Astrocyte (in vitro differentiated cells and primary cell): ENCODE results near the gene C17orf113. TPM values are rescaled to one million over a fixed set of nuclear protein-coding genes. Genes with fewer than 3 reads are reported as not detected.

Experiments
- DNase-seq: peaks from one replicate; pipeline ENCODE4 v3.0.0-alpha.2; 2010; ENCODE audit warnings: low read depth
- FAIRE-seq: peaks from 2 replicates; lab custom pipeline; 2011; peaks lifted over from hg19 to GRCh38; lab: Jason Lieb, UNC
- H2AFZ ChIP-seq: 2 replicates; pipeline ENCODE4 v1.6.0; 2012; ENCODE audit warnings: low read depth, low read length, inconsistent platforms
- H3K27ac ChIP-seq: 2 replicates; pipeline ENCODE4 v1.5.1; 2011; ENCODE audit warnings: low read depth, low read length, inconsistent platforms
- H3K27me3 ChIP-seq: 2 replicates; pipeline ENCODE4 v1.6.0; 2011; ENCODE audit warnings: low read length, inconsistent platforms; ENCODE audit not compliant: insufficient read depth
- H3K36me3 ChIP-seq: 2 replicates; pipeline ENCODE4 v1.5.1; 2011; ENCODE audit warnings: low read length, inconsistent platforms; ENCODE audit not compliant: insufficient read depth
- H3K4me1 ChIP-seq: 2 replicates; pipeline ENCODE4 v1.5.1; 2011; ENCODE audit warnings: low read length, inconsistent platforms; ENCODE audit not compliant: insufficient read depth
- H3K4me2 ChIP-seq: 2 replicates; pipeline ENCODE4 v1.6.0; 2012; ENCODE audit warnings: low read length, inconsistent platforms
- H3K4me3 ChIP-seq: 2 replicates; pipeline ENCODE4 v1.5.1; 2011; ENCODE audit warnings: low read depth, mild to moderate bottlenecking, low read length, inconsistent platforms; ENCODE audit not compliant: insufficient read depth
- H3K79me2 ChIP-seq: 2 replicates; pipeline ENCODE4 v1.6.0; 2012; ENCODE audit warnings: mild to moderate bottlenecking, low read length, inconsistent platforms; ENCODE audit not compliant: insufficient read depth
- H3K9ac ChIP-seq: 2 replicates; pipeline ENCODE4 v1.6.0; 2012; ENCODE audit warnings: mild to moderate bottlenecking, low read length, inconsistent platforms
- H3K9me3 ChIP-seq: 2 replicates; pipeline ENCODE4 v1.5.1; 2012; ENCODE audit warnings: low read depth, mild to moderate bottlenecking, low read length, inconsistent platforms; ENCODE audit not compliant: insufficient read depth
- H4K20me1 ChIP-seq: 2 replicates; pipeline ENCODE4 v1.6.0; 2012; ENCODE audit warnings: low read length, inconsistent platforms; ENCODE audit not compliant: insufficient read depth
- H3K27ac Mint-ChIP-seq: one replicate; pipeline ENCODE4 v1.8.0; 2021; ENCODE audit warnings: mild to moderate bottlenecking, mixed read lengths; ENCODE audit not compliant: unreplicated experiment
- H3K27me3 Mint-ChIP-seq: one replicate; pipeline ENCODE4 v1.8.0; 2021; ENCODE audit warnings: low read depth, mixed read lengths; ENCODE audit not compliant: unreplicated experiment
- H3K36me3 Mint-ChIP-seq: one replicate; pipeline ENCODE4 v1.8.0; 2021; ENCODE audit warnings: low read depth, mixed read lengths; ENCODE audit not compliant: unreplicated experiment
- H3K4me1 Mint-ChIP-seq: one replicate; pipeline ENCODE4 v1.8.0; 2021; ENCODE audit warnings: low read depth, mixed read lengths; ENCODE audit not compliant: unreplicated experiment
- H3K4me3 Mint-ChIP-seq: one replicate; pipeline ENCODE4 v1.8.0; 2021; ENCODE audit warnings: mild to moderate bottlenecking, moderate library complexity, mixed read lengths; ENCODE audit not compliant: unreplicated experiment
- H3K9me3 Mint-ChIP-seq: one replicate; pipeline ENCODE4 v1.8.0; 2021; ENCODE audit warnings: mild to moderate bottlenecking, mixed read lengths; ENCODE audit not compliant: unreplicated experiment
- EZH2 ChIP-seq: IDR thresholded peaks from 2 replicates; pipeline ENCODE4 v1.6.1; 2012; ENCODE audit warnings: mild to moderate bottlenecking, low read length, inconsistent platforms; ENCODE audit not compliant: insufficient read depth
- total RNA-seq: library from RNA; stranded (reverse); gene quantifications from 2 replicates; pipeline ENCODE4 v1.2.1, GENCODE V29; 2021
- TF ChIP-seq, protein P1 (sequence below): IDR thresholded peaks from 2 replicates; pipeline ENCODE4 v1.5.1; 2011; ENCODE audit warnings: low read depth, mild to moderate bottlenecking, inconsistent platforms, low read length, moderate library complexity; ENCODE audit not compliant: insufficient read depth

Gene C17orf113
- total RNA-seq, 1 donor from 2014 or later = 0.23 TPM

DNA sequence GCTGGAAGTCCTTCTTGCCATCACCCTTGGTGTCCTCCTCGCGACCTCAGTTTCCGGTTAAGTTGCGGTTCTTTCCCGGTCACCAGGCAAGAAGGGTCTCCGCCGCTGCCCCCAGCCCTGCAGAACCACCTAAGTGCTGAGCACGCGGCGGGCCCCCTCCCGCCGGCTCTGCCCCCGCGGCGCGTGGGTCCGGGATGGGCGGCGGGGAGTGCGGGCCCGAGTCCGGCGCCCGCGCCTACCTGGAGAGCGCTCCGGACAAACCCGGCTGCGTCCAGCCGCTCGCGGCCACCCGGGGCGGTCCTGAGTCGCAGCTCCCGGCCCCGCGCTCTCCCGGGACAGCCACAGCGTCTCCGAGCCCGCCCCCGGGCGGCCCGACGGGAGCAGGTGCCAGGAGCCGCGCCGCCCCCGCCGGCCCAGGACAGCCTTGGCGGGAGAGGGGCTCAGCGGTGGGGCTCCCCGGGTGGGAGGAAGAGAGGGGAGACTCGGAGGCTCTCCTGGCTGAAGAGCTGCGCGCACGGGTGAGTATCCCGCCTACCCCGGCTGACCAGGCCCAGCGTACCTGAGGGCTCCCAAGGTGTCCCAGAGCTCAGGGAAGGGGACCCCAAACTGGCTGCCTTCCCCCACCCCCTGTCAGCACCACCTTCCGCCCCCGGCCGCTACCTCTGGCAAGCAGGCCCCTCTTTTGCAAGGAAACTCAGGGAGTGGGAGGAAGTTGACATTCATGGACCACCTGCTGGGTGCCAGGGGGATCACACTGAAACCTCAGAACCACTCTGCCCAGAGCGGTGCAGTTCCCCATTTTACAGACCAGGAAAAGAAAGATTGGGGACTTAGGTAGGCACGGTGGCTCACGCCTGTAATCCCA, 22.2 kb upstream of the C17orf113 start:
- Histone ChIP-seq H2AFZ (peak overlapping the region; percentile 45), H3K4me3 (peak overlapping the region; percentile 48), H3K4me1 (no peaks in the 10 kb centered on the region), H3K79me2 (no peaks in the 10 kb centered on the region), H4K20me1 (no peaks in the 10 kb centered on the region), H3K27ac (no peak overlapping the region), H3K9me3 (no peaks in the 10 kb centered on the region), H3K27me3 (peaks cover 11% of the 10 kb centered on the region), H3K36me3 (no peaks in the 10 kb centered on the region), H3K9ac (no peak overlapping the region), H3K4me2 (peak overlapping the region; percentile 77)
- Mint-ChIP-seq H3K27me3 (peaks cover 48% of the 10 kb centered on the region), H3K36me3 (no peaks in the 10 kb centered on the region), H3K27ac (no peak overlapping the region), H3K4me3 (no peak overlapping the region), H3K9me3 (no peaks in the 10 kb centered on the region), H3K4me1 (no peaks in the 10 kb centered on the region)
- TF ChIP-seq, protein P1, sequence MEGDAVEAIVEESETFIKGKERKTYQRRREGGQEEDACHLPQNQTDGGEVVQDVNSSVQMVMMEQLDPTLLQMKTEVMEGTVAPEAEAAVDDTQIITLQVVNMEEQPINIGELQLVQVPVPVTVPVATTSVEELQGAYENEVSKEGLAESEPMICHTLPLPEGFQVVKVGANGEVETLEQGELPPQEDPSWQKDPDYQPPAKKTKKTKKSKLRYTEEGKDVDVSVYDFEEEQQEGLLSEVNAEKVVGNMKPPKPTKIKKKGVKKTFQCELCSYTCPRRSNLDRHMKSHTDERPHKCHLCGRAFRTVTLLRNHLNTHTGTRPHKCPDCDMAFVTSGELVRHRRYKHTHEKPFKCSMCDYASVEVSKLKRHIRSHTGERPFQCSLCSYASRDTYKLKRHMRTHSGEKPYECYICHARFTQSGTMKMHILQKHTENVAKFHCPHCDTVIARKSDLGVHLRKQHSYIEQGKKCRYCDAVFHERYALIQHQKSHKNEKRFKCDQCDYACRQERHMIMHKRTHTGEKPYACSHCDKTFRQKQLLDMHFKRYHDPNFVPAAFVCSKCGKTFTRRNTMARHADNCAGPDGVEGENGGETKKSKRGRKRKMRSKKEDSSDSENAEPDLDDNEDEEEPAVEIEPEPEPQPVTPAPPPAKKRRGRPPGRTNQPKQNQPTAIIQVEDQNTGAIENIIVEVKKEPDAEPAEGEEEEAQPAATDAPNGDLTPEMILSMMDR = no peak
- peak; percentile 84 for TF ChIP-seq EZH2
- DNase-seq = no peak
- FAIRE-seq = no peak

GRCh38 chr17:42071810-42072209, 21.4 kb upstream of the C17orf113 start:
- no peaks in the 10 kb centered on the region for H3K4me1 Mint-ChIP-seq
- no peak for FAIRE-seq
- Histone ChIP-seq H3K36me3 (no peaks in the 10 kb centered on the region), H3K27me3 (peaks cover 11% of the 10 kb centered on the region), H4K20me1 (no peaks in the 10 kb centered on the region), H3K27ac (no peak overlapping the region), H3K9me3 (no peaks in the 10 kb centered on the region), H3K79me2 (no peaks in the 10 kb centered on the region), H3K4me1 (no peaks in the 10 kb centered on the region), H3K9ac (no peak overlapping the region), H3K4me2 (peak overlapping the region; percentile 77), H2AFZ (no peak overlapping the region), H3K4me3 (no peak overlapping the region)
- no peak for TF ChIP-seq EZH2
- TF ChIP-seq, protein P1 = no peak
- no peak overlapping the region for H3K4me3 Mint-ChIP-seq
- no peaks in the 10 kb centered on the region for H3K9me3 Mint-ChIP-seq
- H3K36me3 Mint-ChIP-seq = no peaks in the 10 kb centered on the region
- no peak overlapping the region for H3K27ac Mint-ChIP-seq
- peaks cover 48% of the 10 kb centered on the region for H3K27me3 Mint-ChIP-seq
- no peak for DNase-seq

DNA sequence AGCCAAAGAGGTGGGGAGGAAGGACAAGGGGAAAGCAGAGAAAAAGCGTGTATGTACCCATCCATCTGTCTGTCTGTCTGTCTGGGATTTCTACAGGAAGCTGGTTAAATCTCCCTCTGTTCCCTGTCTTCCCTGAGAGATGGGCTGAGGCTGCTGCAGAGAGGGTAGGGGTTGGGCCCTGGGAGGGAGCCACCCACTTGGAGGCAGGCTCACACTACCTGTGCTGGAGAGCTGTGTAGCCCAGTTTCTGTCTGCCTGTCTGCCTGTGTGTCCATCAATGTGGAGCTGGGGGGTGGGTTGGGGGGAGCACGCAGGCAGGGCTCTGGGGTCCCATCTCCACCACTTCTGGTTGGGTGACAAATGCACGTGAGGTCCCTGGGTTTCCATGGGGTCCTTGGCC, 18.6 kb upstream of the C17orf113 start:
- DNase-seq (no peak), FAIRE-seq (no peak)
- H3K4me3 ChIP-seq = no peak overlapping the region
- TF ChIP-seq, protein P1 = no peak
- no peak overlapping the region for H2AFZ ChIP-seq
- no peaks in the 10 kb centered on the region for H3K9me3 ChIP-seq
- no peak overlapping the region for H3K27ac Mint-ChIP-seq
- H3K9me3 Mint-ChIP-seq = peaks cover 3% of the 10 kb centered on the region
- no peaks in the 10 kb centered on the region for H3K36me3 Mint-ChIP-seq
- no peak overlapping the region for H3K4me2 ChIP-seq
- H3K27me3 ChIP-seq = peaks cover 11% of the 10 kb centered on the region
- no peak overlapping the region for H3K4me3 Mint-ChIP-seq
- H3K79me2 ChIP-seq = no peaks in the 10 kb centered on the region
- no peaks in the 10 kb centered on the region for H4K20me1 ChIP-seq
- H3K27me3 Mint-ChIP-seq = peaks cover 45% of the 10 kb centered on the region
- no peak overlapping the region for H3K27ac ChIP-seq
- H3K4me1 Mint-ChIP-seq = peaks cover 2% of the 10 kb centered on the region
- no peaks in the 10 kb centered on the region for H3K36me3 ChIP-seq
- no peaks in the 10 kb centered on the region for H3K4me1 ChIP-seq
- no peak overlapping the region for H3K9ac ChIP-seq
